ENCODE results near the gene CEP20.
"Not testable (repeated sequence)": the region's sequence is repeated elsewhere in the genome, so short reads cannot be mapped to it uniquely, and the experiment has no call there.

CEP20 gene, protein sequence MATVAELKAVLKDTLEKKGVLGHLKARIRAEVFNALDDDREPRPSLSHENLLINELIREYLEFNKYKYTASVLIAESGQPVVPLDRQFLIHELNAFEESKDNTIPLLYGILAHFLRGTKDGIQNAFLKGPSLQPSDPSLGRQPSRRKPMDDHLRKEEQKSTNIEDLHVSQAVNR

DNA sequence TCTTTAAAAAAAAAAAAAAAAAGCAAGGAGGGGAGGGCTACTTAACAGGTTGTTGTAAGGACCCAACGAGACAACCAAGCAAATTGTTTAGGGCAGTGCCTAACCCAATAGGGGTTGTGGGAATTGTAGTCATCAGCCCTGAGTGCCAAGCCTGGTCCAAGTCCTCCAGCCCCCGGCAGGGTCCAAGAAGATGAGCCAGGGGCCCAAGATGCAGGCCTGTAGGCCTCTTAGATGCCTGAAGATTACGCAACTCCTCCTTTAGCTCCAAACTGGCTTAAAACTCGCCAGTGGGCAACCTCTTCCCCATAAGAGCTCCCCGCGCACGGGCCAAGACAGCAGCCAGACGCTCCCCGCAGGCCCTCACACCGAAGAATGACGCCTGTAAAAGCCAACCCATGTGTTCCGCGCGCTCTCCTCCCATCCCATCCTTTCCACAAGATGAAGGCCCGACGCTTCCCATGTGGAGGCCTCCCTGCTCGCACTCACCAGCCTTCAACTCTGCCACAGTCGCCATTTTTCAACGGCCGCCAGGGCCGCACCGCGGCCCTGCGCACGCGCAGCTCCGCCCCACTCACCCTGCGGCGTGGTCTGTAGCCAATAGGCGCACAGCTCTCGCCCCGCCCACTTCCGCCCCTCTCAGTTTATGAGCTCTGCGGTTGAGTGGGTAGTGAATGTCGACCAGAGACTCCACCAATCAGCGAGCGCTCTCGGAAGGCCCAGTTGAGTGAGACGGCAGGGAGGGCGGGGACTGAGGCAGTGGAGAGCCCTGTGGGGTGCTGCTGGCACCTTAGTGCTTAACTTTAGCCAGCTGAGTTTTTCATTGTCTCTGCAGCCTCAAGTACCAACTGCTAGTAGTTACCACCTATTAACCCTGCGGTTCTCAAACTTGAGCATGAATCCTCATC, at the start of gene CEP20:
TSS of gene CEP20 (minus strand) at position 532 of the 905 bp plus-strand sequence. CDS start at position 514, 18 bp downstream.
- DNase-seq (ENCODE audit: low read depth in 2 of 2, low spot score in 1 of 2) = peak; percentile 100

DNA sequence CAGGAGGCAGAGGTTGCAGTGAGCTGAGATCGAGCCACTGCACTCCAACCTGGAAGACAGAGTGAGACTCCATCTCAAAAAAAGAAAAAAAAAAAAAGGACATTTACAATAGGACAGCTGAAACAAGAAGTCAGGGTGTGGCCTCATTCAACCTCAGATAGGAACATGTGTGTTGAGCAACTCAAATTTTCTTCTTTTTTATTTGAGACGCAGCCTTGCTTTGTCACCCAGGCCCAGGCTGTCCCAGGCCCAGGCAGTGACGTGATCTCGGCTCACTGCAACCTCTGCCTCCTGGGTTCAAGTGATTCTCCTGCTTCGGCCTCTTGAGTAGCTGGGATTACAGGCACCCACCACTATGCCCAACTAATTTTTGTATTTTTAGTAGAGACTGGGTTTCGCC, 48.4 kb upstream of the CEP20 start:
- not testable (repeated sequence) for DNase-seq (ENCODE audit: low read depth in 2 of 2, low spot score in 1 of 2)

DNA sequence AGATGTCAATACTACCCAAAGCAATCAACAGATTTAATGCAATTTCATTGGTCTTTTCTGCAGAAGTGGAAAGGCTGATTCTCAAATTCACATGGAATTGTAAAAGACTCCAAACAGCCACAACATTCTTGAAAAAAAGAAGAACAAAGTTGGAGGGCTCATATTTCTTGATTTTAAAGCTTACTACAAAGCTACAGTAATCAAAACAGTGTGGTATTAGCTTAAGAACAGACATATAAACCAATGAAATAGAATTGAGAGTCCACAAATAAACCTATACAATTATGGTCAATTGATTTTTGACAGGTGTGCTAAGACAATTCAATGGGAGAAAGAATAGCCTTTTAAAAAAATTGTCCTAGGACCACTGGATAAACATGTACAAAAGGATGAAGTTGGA, 46.6 kb upstream of the CEP20 start:
- DNase-seq (ENCODE audit: low read depth in 2 of 2, low spot score in 1 of 2) = no peak

DNA sequence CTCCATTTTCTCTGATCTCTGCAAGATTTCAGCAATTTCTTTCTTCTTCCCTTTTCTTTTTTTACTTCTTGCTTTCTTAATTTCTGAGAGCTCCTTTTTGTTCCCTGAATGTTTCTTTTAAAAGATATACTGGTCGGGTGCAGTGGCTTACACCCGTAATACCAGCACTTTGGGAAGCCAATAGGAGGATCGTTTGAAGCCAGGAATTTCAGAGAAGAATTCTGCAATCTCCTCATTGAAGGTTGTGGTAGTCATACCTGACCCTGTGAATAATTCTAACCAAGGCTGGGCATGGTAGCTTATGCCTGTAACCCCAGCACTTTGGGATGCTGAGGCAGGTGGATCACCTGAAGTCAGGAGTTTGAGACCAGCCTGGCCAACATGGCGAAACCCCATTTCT, 45.4 kb upstream of the CEP20 start:
- DNase-seq (ENCODE audit: low read depth in 2 of 2, low spot score in 1 of 2) = no peak

DNA sequence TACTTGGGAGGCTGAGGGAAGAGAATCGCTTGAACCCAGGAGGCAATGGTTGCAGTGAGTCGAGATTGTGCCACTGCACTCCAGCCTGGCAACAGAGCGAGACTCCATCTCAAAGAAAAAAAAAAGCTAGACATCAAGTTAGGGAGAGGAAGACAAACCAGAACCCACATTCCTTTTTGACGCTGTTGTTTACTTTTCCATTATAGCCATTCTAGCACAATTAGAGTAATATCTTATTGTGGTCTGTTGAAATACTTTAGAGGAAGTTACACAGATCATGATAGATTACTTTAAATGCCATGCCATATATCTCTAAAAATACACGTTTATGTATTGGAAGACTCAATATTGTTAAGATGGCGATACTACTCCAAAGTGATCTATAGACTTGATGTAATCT, 44.5 kb upstream of the CEP20 start:
- DNase-seq (ENCODE audit: low read depth in 2 of 2, low spot score in 1 of 2) = no peak

DNA sequence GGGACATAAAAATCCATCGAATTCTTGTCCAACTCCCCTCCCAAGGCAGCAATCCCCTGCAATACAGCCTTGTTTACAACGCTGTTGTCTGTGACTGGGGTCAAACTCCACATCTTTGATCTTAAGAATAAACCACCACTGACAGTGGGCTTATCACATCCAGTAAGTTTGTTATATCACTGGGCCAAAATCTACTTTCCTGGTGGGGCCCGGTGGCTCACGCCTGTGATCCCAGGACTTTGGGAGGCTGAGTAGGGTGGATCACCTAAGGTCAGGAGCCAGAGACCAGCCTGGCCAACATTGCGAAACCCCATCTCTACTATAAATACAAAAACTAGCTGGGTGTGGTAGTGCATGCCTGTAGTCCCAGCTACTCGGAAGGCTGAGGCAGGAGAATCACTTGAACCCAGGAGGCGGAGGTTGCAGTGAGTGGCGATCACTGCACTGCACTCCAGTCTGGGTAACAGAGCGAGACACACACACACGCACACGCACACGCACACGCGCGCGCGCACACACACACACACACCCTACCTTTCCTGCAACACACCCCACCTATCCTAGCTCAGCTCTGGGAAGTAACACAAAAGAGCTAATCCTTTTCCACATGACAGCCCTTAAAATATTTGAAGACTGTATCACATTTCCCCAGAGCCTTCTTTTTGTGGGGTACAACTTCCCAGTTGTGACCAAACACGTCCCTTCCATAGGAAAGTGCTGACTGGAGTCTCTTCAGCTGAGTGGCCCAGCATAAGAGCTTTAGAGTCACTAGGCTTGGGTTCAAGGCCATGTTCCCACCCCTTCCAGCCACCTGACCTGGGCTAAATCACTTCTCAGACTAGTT, 40.1 kb upstream of the CEP20 start:
- DNase-seq (ENCODE audit: low read depth in 2 of 2, low spot score in 1 of 2) = no peak

DNA sequence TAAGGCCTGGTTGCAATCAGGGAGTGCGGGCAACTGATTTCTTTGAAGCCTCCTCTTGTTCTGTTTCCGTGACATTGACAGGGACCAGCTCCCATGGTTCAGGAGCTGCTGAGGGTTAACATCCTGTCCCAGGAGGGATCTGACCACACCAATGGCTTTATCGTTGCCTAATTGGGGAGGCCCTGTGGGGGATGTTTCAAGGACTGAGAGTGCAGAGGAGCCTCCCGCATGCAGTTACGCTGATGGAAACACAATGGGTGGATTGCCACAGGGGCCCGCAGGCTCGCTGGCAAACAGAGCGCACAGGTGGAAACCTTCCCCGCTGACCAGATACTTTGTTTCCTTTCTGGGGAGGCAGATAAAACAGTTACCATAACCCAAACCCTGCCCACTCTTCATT, 37.2 kb upstream of the CEP20 start:
- DNase-seq (ENCODE audit: low read depth in 2 of 2, low spot score in 1 of 2) = no peak

DNA sequence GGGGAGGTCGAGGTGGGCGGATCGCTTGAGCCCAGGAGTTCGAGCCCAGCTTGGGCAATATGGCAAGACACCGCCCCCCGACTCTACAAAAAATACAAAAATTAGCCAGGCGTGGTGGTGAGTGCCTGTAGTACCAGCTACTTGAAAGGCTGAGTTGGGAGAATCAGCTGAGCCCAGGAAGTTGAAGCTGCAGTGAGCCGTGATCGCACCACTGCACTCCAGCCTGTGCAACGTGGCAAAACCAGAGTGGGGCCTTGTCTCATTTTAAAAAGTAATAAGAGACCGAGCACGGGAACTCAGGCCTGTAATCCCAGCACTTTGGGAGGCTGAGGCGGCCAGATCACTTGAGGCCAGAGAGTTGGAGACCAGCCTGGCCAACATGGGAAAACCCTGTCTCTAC, 36.6 kb upstream of the CEP20 start:
- no peak for DNase-seq (ENCODE audit: low read depth in 2 of 2, low spot score in 1 of 2)

DNA sequence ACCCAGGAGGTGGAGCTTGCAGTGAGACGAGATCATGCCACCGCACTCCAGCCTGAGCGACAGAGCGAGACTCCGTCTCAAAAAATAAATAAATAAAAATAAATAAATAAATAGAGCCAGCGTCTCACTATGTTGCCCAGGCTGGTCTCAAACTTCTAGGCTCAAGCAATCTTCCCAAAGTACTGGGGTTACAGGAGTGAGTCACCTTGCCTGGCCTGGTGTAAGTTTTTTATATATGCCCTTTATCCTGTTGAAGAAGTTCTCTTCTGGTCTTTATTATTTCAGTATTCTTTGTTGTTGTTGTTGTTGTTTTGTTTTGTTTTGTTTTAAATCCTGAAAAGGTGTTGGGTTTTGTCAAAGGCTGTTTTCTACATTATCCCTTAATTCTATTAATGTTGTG, 30.9 kb upstream of the CEP20 start:
- DNase-seq (ENCODE audit: low read depth in 2 of 2, low spot score in 1 of 2) = no peak

DNA sequence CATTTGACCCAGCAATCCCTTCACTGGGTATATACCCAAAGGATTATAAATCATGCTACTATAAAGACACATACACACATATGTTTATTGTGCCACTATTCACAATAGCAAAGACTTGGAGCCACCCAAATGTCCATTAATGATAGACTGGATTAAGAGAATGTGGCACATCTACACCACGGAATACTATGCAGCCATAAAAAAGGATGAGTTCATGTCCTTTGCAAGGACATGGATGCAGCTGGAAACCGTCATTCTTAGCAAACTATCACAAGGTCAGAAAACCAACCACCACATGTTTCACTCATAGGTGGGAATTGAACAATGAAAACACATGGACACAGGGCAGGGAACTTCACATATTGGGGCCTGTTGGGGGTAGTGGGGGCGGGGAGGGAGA, 29.9 kb upstream of the CEP20 start:
- not testable (repeated sequence) for DNase-seq (ENCODE audit: low read depth in 2 of 2, low spot score in 1 of 2)

DNA sequence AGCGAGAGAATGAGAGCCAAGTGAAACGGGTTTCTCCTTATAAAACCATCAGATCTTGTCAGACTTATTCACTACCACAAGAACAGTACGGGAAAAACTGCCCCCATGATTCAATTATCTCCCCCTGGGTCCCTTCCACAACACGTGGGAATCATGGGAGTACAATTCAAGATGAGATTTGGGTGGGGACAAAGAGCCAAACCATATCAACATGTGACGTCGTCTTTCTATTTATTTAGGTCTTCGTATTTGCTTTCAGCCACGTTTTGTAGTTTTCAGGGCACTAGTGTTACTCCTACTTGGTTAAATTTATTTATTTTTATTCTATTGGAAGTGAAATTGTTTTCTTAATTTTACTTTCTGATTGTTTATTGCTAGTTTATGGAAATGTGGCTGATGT, 27.9 kb upstream of the CEP20 start:
- no peak for DNase-seq (ENCODE audit: low read depth in 2 of 2, low spot score in 1 of 2)

DNA sequence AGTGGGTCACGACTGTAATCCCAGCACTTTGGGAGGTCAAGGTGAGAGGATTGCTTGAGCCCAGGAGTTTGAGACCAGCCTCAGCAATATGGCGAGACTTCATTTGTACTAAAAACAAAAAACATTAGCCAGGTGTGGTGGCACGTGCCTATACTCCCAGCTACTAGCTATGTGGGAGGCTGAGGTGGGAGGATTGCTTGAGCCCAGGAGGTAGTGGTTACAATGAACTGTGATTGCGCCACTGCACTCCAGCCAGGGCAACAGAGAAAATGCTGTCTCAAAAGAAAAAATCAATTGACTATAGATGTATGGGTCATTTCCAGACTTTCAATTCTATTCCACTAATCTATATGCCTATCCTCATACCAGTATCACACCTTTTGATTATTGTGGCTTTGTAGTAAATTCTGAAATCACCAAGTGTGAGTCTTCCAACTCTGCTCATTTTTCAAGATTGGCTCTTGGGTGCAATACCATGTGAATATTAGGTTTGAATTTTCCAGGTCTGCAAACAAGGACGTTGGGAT, 27.2 kb upstream of the CEP20 start:
- DNase-seq (ENCODE audit: low read depth in 2 of 2, low spot score in 1 of 2) = no peak

DNA sequence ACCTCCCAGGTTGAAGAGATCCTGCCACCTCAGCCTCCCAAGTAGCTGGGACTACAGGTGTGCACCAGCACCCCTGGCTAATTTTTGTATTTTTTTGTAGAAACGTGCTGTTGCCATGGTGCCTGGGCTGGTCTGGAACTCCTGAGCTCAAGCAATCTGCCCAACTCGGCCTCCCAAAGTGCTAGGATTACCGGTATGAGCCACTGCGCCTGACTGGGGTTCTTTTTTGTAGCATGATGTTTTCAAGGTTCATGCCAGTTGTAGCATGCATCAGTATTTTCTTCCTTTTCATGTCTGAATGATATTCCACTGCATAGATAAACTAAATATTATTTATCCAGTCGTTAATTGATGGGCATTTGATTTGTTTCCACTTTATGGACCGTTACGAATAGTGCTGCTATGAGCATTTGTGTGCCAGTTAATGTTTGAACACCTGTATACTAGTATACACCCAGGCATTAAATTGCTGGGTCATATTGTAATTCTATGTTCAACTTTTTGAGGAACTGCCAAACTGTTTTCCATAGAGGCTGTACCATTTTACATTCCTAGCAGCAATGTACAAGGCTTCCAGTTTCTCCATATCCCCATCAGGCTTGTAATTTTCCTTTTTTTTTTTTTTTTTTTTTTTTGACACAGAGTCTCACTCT, 24.8 kb upstream of the CEP20 start:
- no peak for DNase-seq (ENCODE audit: low read depth in 2 of 2, low spot score in 1 of 2)

DNA sequence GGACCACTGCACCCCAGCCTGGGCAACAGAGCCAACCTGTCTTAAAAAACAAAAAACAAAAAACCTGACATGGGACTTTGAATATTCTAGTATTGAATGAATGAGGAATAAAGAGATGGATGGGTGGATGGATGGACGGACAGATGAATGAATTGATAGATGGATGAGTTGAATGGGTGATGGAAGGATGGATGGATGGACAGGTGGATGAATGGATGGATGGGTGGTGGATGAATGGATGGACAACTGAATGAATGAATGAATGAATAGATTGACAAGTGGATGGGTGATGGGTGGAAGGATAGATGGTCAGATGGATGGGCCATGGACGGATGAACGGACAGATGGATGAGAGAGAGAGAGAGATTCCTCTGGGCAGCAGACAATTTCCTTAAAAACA, 22.8 kb upstream of the CEP20 start:
- DNase-seq (ENCODE audit: low read depth in 2 of 2, low spot score in 1 of 2) = no peak

DNA sequence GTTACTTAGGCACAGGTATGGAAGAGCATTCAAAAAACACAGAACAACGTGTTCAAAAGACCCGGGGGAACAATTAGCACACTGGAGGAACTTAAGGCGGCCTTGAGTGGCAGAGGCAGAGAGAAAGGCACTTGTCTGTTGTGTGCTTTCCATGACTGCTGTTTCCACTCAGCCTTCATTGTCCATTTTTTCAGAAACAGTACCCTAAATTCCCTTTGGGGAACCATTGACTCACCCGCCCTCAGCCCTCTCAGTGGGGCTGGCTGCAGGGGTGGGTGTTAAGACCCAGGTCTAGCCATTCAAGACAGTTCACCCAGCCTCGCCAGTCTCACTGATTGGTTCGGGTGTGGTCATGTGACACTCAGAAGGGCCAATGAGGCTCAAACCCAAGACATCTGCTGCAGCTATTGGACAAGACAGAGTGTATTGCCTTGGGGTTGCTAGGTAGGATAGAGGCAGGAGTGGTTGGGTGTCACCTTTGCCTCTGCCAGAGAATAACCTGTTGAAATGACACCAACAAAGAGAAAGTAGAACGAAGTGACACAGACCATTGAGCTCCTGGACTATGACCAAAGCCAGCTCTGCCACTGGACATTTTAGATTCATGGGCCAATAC, 19.6 kb upstream of the CEP20 start:
- DNase-seq (ENCODE audit: low read depth in 2 of 2, low spot score in 1 of 2) = no peak

DNA sequence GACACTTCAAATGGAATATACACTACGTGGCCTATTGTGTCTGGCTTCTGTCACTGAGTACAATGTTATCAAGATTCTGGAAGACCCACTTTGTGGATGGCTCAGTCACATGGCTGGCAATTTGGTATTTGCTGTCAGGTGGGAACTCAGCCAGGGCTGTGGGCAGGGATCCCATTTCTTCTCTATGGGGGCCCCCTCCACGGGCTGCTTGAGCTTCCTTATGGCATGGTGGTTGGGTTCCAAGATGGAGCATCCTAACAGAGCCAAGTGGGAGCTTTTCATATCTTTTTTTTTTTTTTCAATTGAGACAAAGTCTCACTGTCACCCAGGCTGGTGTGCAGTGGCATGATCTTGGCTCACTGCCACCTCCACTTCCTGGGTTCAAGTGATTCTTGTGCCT, 18.0 kb upstream of the CEP20 start:
- DNase-seq (ENCODE audit: low read depth in 2 of 2, low spot score in 1 of 2) = no peak

DNA sequence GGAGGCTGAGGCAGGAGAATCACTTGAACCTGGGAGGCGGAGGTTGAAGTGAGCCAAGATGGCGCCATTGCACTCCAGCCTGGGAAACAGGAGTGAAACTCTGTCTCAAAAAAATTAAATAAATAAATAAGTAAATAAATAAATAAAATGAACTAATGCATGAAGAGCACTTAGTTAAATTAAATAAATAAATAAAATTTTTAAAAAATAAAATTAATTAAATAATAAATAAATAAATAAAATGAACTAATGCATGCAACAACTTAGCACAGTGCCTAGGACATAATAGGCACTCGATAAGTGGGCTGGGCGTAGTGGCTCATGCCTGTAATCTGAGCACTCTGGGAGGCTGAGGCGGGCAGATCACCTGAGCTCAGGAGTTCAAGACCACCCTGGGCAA, 15.6 kb upstream of the CEP20 start:
- no peak for DNase-seq (ENCODE audit: low read depth in 2 of 2, low spot score in 1 of 2)

DNA sequence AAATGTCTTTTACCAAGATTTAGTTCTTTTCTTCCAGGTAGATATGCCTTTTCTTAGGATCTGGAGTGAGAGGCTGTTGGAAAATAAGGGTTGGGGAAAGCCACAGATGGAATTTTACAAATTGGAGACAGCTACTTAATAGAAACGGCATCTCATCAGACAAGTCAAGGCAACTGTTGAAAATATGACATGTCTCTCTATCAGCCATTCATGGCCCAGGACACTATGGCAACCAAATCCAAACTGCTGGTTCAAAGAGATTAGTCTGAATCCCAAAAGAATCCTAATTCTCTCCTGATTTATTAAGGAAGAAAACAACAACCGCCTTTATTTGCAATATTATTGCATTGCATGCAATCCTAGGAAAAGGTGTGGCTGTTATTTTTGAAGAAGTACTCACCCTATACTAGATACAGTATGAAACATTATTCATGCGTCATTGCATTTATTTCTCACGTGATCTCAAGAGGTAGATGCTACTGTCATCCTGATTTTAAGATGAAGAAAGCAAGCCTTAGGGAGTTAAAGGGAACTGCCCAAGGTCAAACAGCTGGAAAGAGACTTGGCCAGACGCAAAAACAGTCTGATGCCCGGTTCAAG, 12.6 kb upstream of the CEP20 start:
- no peak for DNase-seq (ENCODE audit: low read depth in 2 of 2, low spot score in 1 of 2)

DNA sequence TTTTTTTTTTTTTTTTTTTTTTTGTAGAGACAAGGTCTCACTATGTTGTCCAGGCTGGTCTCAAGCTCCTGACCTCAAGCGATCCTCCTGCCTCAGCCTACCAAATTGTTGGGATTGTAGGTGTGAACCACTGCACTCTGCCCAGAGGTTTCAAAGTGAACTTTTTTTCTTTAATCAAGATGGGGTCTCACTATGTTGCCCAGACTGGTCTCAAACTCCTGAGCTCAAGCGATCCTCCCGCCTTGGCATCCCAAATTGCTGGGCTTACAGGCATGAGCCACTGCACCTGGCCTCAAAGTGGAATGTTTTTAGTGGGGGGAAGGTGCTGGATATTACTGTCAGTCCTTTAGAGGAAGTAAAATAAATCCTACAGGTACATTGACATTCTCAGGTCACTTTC, 12.0 kb upstream of the CEP20 start:
- DNase-seq (ENCODE audit: low read depth in 2 of 2, low spot score in 1 of 2) = no peak

DNA sequence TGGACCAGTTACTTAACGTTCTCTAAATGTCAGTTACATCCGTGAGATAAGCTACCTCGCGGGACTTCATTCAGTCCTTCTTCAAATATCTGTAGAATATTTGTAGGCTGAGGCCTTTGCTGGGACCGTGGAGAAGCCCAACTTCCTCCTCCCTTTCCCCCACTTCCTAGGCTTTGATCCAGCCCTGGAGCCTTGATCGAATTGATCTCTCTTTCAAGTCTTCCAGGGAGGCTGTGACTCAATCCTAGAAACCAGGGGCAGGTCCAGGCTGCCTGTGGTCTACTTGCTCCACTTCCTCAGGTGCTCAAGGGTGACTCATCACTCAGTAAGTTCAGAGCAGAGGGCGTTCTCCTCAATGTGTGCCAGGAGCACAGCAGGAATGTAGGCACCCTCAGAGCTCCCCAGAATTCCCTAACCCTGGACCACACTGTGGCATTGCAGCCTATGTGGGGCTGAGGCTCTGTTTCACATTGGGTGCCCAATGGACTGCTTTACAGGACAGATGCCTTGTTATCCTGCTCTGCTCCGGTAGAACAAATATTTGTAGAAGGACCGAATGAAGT, 11.2 kb upstream of the CEP20 start:
- no peak for DNase-seq (ENCODE audit: low read depth in 2 of 2, low spot score in 1 of 2)

Measured in stimulated activated CD8-positive, alpha-beta memory T cell treated with anti-CD3 and anti-CD28 coated beads, Interleukin-4, amount 100 ng/mL, for 4 hours (primary cell).